BLaER1 treated with 17β-estradiol and CSF1 and Interleukin-3, amounts not matched to agents 10 nM and 100 nM (cell line): Measurements from ENCODE around the gene SPG7.

Experiments
- H3K27ac ChIP-seq, 11 experiments: shearing (Covaris generic); formaldehyde crosslinking; 2 replicates each; pipeline ENCODE4 v1.8.1; 2022
- H3K27me3 ChIP-seq, 11 experiments: shearing (Covaris generic); formaldehyde crosslinking; 2 replicates each; pipeline ENCODE4 v1.8.1; 2022
- H3K36me3 ChIP-seq, 11 experiments: shearing (Covaris generic); formaldehyde crosslinking; 2 replicates each; pipeline ENCODE4 v1.8.1; 2022
- H3K4me1 ChIP-seq, 10 experiments: shearing (Covaris generic); formaldehyde crosslinking; 2 replicates each; pipeline ENCODE4 v1.8.1; 2022
- H3K4me2 ChIP-seq, 11 experiments: shearing (Covaris generic); formaldehyde crosslinking; 2 replicates each; pipeline ENCODE4 v1.8.1; 2022
- H3K4me3 ChIP-seq, 10 experiments: shearing (Covaris generic); formaldehyde crosslinking; 2 replicates each; pipeline ENCODE4 v1.8.1; 2022
- H3K9ac ChIP-seq, 11 experiments: shearing (Covaris generic); formaldehyde crosslinking; 2 replicates each; pipeline ENCODE4 v1.8.1; 2022
- H3K9me3 ChIP-seq, 11 experiments: shearing (Covaris generic); formaldehyde crosslinking; replicated peaks in 1 of 11; 2 replicates each; pipeline ENCODE4 v1.8.1; 2022
- H4K20me1 ChIP-seq, 11 experiments: shearing (Covaris generic); formaldehyde crosslinking; 2 replicates each; pipeline ENCODE4 v1.8.1; 2022
- Cebpa-rat ChIP-seq, 11 experiments: shearing (Covaris generic); IDR thresholded peaks; 2 replicates each; pipeline ENCODE4 v1.8.1; 2022

Gene SPG7

GRCh38 chr16:89602952-89603590 lies 94.9 kb downstream of the SPG7 start:
- Histone ChIP-seq H4K20me1 (peaks cover 0 to 24% (median 0%) of the 10 kb centered on the region in 11 experiments; a peak in 4 of 22 replicates), H3K27ac (no peak overlapping the region; a peak in 1 of 22 replicates), H3K4me1 (peaks cover 33 to 74% (median 68%) of the 10 kb centered on the region in 10 experiments), H3K4me3 (peak overlapping the region in 2 of 10 experiments; percentile 15 to 48; a peak in 4 of 20 replicates), H3K27me3 (peaks cover 0 to 27% (median 0%) of the 10 kb centered on the region in 11 experiments; a peak in 7 of 22 replicates), H3K9me3 (no peaks in the 10 kb centered on the region), H3K4me2 (peak overlapping the region; percentile 69 to 89 (median 81)), H3K36me3 (no peaks in the 10 kb centered on the region), H3K9ac (peak overlapping the region in 5 of 11 experiments; percentile 14 to 41 (median 35); a peak in 5 of 22 replicates)
- no peak for TF ChIP-seq Cebpa-rat (IDR thresholded peaks at IDR 0.05)

DNA sequence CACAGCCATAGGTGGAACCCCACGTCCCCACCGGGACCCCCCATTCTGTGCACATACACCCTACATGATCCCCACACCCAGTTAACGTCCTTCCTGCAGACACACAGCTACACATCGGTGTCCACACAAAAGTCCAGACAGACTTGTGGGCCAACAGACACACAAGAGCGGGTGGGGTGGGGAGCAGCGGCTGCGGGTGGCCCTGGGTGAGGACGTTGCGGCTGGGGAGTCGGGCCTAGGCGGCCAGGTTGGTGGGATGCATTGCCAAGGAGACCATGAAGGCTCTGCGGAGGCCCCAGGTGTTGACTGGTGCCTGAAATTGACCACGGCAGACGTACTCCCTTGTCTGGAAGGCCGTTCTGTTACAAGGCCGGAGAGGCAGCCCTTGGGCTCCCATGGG lies 96.6 kb downstream of the SPG7 start:
- Histone ChIP-seq H4K20me1 (peaks cover 0 to 16% (median 0%) of the 10 kb centered on the region in 11 experiments; a peak in 4 of 22 replicates), H3K27ac (peak overlapping the region in 1 of 11 experiments; percentile 18; a peak in 1 of 22 replicates), H3K4me3 (no peak overlapping the region; a peak in 2 of 20 replicates), H3K4me2 (peak overlapping the region in 9 of 11 experiments; percentile 60 to 93 (median 87); a peak in 17 of 22 replicates), H3K9ac (peak overlapping the region in 5 of 11 experiments; percentile 3 to 69 (median 60); a peak in 5 of 22 replicates), H3K27me3 (peaks cover 0 to 37% (median 0%) of the 10 kb centered on the region in 11 experiments; a peak in 7 of 22 replicates), H3K9me3 (no peaks in the 10 kb centered on the region), H3K4me1 (peaks cover 38 to 82% (median 75%) of the 10 kb centered on the region in 10 experiments), H3K36me3 (no peaks in the 10 kb centered on the region)
- TF ChIP-seq Cebpa-rat (IDR thresholded peaks at IDR 0.05): no peak

- peak overlapping the region in 5 of 11 experiments; percentile 3 to 69 (median 60); a peak in 8 of 22 replicates for H3K9ac ChIP-seq
These were observed 97.2 kb downstream of the SPG7 start for GRCh38 chr16:89605186-89605970.

GRCh38 chr16:89606006-89606405 lies 97.8 kb downstream of the SPG7 start:
- Histone ChIP-seq H3K4me1 (peaks cover 38 to 82% (median 69%) of the 10 kb centered on the region in 10 experiments), H3K27ac (peak overlapping the region in 6 of 11 experiments; percentile 2 to 59 (median 17); a peak in 8 of 22 replicates), H3K36me3 (no peaks in the 10 kb centered on the region), H4K20me1 (peaks cover 0 to 15% (median 0%) of the 10 kb centered on the region in 11 experiments; a peak in 4 of 22 replicates), H3K9ac (peak overlapping the region in 4 of 11 experiments; percentile 29 to 69 (median 63); a peak in 7 of 22 replicates), H3K9me3 (no peaks in the 10 kb centered on the region), H3K4me2 (peak overlapping the region in 10 of 11 experiments; percentile 38 to 93 (median 84); a peak in 19 of 22 replicates), H3K27me3 (peaks cover 0 to 37% (median 0%) of the 10 kb centered on the region in 11 experiments; a peak in 7 of 22 replicates), H3K4me3 (no peak overlapping the region; a peak in 1 of 20 replicates)
- no peak for TF ChIP-seq Cebpa-rat (IDR thresholded peaks at IDR 0.05)

More at GRCh38 chr16:89605186-89605970, 97.2 kb downstream of the SPG7 start:
- H3K4me1 ChIP-seq: peaks cover 38 to 82% (median 72%) of the 10 kb centered on the region in 10 experiments
- no peak for TF ChIP-seq Cebpa-rat (IDR thresholded peaks at IDR 0.05)
- H3K4me2 ChIP-seq: peak overlapping the region in 10 of 11 experiments; percentile 38 to 93 (median 84); a peak in 20 of 22 replicates
- no peaks in the 10 kb centered on the region for H3K9me3 ChIP-seq
- H3K27me3 ChIP-seq: peaks cover 0 to 37% (median 0%) of the 10 kb centered on the region in 11 experiments; a peak in 7 of 22 replicates
- H3K4me3 ChIP-seq: peak overlapping the region in 1 of 10 experiments; percentile 39; a peak in 2 of 20 replicates
- H4K20me1 ChIP-seq: peaks cover 0 to 15% (median 0%) of the 10 kb centered on the region in 11 experiments; a peak in 4 of 22 replicates
- no peaks in the 10 kb centered on the region for H3K36me3 ChIP-seq
- H3K27ac ChIP-seq: peak overlapping the region in 6 of 11 experiments; percentile 2 to 59 (median 17); a peak in 8 of 22 replicates
